Neural cell (in vitro differentiated cells): ENCODE data around the gene BRAF. TPM values are rescaled to one million over a fixed set of nuclear protein-coding genes. Genes with fewer than 3 reads are reported as not detected.

ENCODE experiments used
- H2AFZ ChIP-seq: fragments of 200-600, 300-800 bp; sonication (generic), shearing (Covaris generic); 2 replicates; pipeline ENCODE4 v1.6.0; 2014; ENCODE audit warnings: low read depth, mild to moderate bottlenecking, antibody characterized with exemption, low read length, moderate library complexity
- H3F3A ChIP-seq: fragments of 200-600 bp; shearing (Covaris generic); 2 replicates; pipeline ENCODE4 v1.6.1; 2016; ENCODE audit warnings: mild to moderate bottlenecking, moderate library complexity, mixed read lengths, antibody characterized with exemption, low read length; ENCODE audit not compliant: insufficient read depth, poor library complexity, severe bottlenecking
- H3K27ac ChIP-seq: fragments of 200-600, 300-800 bp; sonication (generic), shearing (Covaris generic); 2 replicates; pipeline ENCODE4 v1.5.1; 2014; ENCODE audit warnings: mild to moderate bottlenecking, low read length, moderate library complexity
- H3K27me3 ChIP-seq: fragments of 300-800, 200-600 bp; sonication (generic), shearing (Covaris generic); 2 replicates; pipeline ENCODE4 v1.6.0; 2014; ENCODE audit warnings: mild to moderate bottlenecking, low read depth, low read length, moderate library complexity; ENCODE audit not compliant: insufficient read depth
- H3K36me3 ChIP-seq: fragments of 300-800, 200-600 bp; sonication (generic), shearing (Covaris generic); 2 replicates; pipeline ENCODE4 v1.5.1; 2014; ENCODE audit warnings: mild to moderate bottlenecking, antibody characterized with exemption, low read length, moderate library complexity; ENCODE audit not compliant: insufficient read depth
- H3K4me2 ChIP-seq: fragments of 300-800, 200-600 bp; sonication (generic), shearing (Covaris generic); 2 replicates; pipeline ENCODE4 v1.6.0; 2014; ENCODE audit warnings: mild to moderate bottlenecking, low read length
- H3K4me3 ChIP-seq: fragments of 300-800, 200-600 bp; sonication (generic), shearing (Covaris generic); 2 replicates; pipeline ENCODE4 v1.5.1; 2014; ENCODE audit warnings: mild to moderate bottlenecking, low read length, moderate library complexity
- H3K79me2 ChIP-seq: fragments of 200-600 bp; shearing (Covaris generic); replicated peaks from 2 replicates; pipeline ENCODE4 v1.6.0; 2014; ENCODE audit warnings: mild to moderate bottlenecking, low read length, moderate library complexity; ENCODE audit not compliant: insufficient read depth
- H3K9ac ChIP-seq: fragments of 300-800, 200-600 bp; sonication (generic), shearing (Covaris generic); 2 replicates; pipeline ENCODE4 v1.6.1; 2016; ENCODE audit warnings: mild to moderate bottlenecking, low read length, mixed read lengths
- H3K9me2 ChIP-seq: fragments of 200-600 bp; shearing (Covaris generic); 2 replicates; pipeline ENCODE4 v1.6.1; 2016; ENCODE audit warnings: mild to moderate bottlenecking, low read length, mixed read lengths; ENCODE audit not compliant: insufficient read depth
- H3K9me3 ChIP-seq: fragments of 200-600, 300-800 bp; sonication (generic), shearing (Covaris generic); 2 replicates; pipeline ENCODE4 v1.6.1; 2016; ENCODE audit warnings: mild to moderate bottlenecking, mixed run types, low read length, moderate library complexity, mixed read lengths
- H4K20me1 ChIP-seq: fragments of 200-600 bp; shearing (Covaris generic); 2 replicates; pipeline ENCODE4 v1.6.1; 2016; ENCODE audit warnings: mild to moderate bottlenecking, mixed run types; ENCODE audit not compliant: insufficient read depth
- CTCF ChIP-seq: fragments of 450-650 bp; IDR thresholded peaks from 2 replicates; pipeline ENCODE4 v1.5.1; 2014; ENCODE audit warnings: antibody characterized with exemption, mild to moderate bottlenecking, moderate library complexity; ENCODE audit not compliant: poor library complexity, severe bottlenecking
- EP300 ChIP-seq: fragments of 450-650 bp; conservative IDR thresholded peaks from 2 replicates; pipeline ENCODE4 v1.6.1; 2014; ENCODE audit warnings: antibody characterized with exemption, mild to moderate bottlenecking, moderate library complexity; ENCODE audit not compliant: poor library complexity, severe bottlenecking
- EZH2 ChIP-seq: fragments of 200-600, 300-800 bp; shearing (Covaris generic), sonication (generic); IDR thresholded peaks from 2 replicates; pipeline ENCODE4 v1.6.1; 2014; ENCODE audit warnings: antibody characterized with exemption, low read length, borderline replicate concordance, mild to moderate bottlenecking; ENCODE audit not compliant: insufficient read depth, poor library complexity, severe bottlenecking
- MXI1 ChIP-seq: fragments of 450-650 bp; conservative IDR thresholded peaks from 2 replicates; pipeline ENCODE4 v1.6.1; 2014; ENCODE audit warnings: antibody characterized with exemption, mild to moderate bottlenecking; ENCODE audit not compliant: poor library complexity, severe bottlenecking
- POLR2AphosphoS5 ChIP-seq: IDR thresholded peaks from 2 replicates; pipeline ENCODE4 v1.6.1; 2012
- RAD21 ChIP-seq: fragments of 450-650 bp; conservative IDR thresholded peaks from 2 replicates; pipeline ENCODE4 v1.6.1; 2014; ENCODE audit warnings: antibody characterized with exemption, mild to moderate bottlenecking, moderate library complexity
- REST ChIP-seq: IDR thresholded peaks from 2 replicates; pipeline ENCODE4 v1.6.1; 2012; ENCODE audit warnings: borderline replicate concordance
- SMC3 ChIP-seq: fragments of 450-650 bp; conservative IDR thresholded peaks from 2 replicates; pipeline ENCODE4 v1.6.1; 2014; ENCODE audit warnings: antibody characterized with exemption, mild to moderate bottlenecking, moderate library complexity; ENCODE audit not compliant: poor library complexity
- TAF1 ChIP-seq: IDR thresholded peaks from 2 replicates; pipeline ENCODE4 v1.6.1; 2012; ENCODE audit warnings: low read depth
- polyA plus RNA-seq: library from polyadenylated mRNA; depleted of rRNA; stranded (reverse); fragments of >200 nt; gene quantifications from 2 replicates; pipeline ENCODE4 v1.2.3, GENCODE V29; 2014

BRAF gene
- polyA plus RNA-seq, 1 donor from 2014 or later, result 31.7 TPM

GRCh38 chr7:140867467-140868462 is 57.0 kb downstream of the BRAF start:
- Histone ChIP-seq H2AFZ (no peak overlapping the region), H3F3A (no peaks in the 10 kb centered on the region), H3K9me3 (no peaks in the 10 kb centered on the region), H3K27ac (no peak overlapping the region), H3K36me3 (no peaks in the 10 kb centered on the region), H3K4me3 (no peak overlapping the region), H3K4me2 (no peak overlapping the region), H3K79me2 (peaks cover 72% of the 10 kb centered on the region), H3K9ac (no peak overlapping the region), H3K27me3 (no peaks in the 10 kb centered on the region), H4K20me1 (no peaks in the 10 kb centered on the region), H3K9me2 (no peaks in the 10 kb centered on the region)
- TF ChIP-seq SMC3 (no peak), EP300 (no peak), TAF1 (no peak), REST (no peak)

- Histone ChIP-seq H3K4me2 (no peak overlapping the region), H3F3A (no peaks in the 10 kb centered on the region), H3K27ac (no peak overlapping the region), H3K36me3 (no peaks in the 10 kb centered on the region), H3K9ac (no peak overlapping the region), H3K4me3 (no peak overlapping the region), H2AFZ (no peak overlapping the region), H3K79me2 (peaks cover 70% of the 10 kb centered on the region), H3K9me3 (no peaks in the 10 kb centered on the region), H3K9me2 (no peaks in the 10 kb centered on the region), H3K27me3 (no peaks in the 10 kb centered on the region), H4K20me1 (no peaks in the 10 kb centered on the region)
- TF ChIP-seq EZH2 (no peak), MXI1 (no peak), REST (no peak), SMC3 (no peak), POLR2AphosphoS5 (no peak), TAF1 (no peak), CTCF (no peak), RAD21 (no peak), EP300 (no peak)
Measured at GRCh38 chr7:140866926-140867325, 57.8 kb downstream of the BRAF start.
